Gastroesophageal sphincter (tissue), 3 donors: Measurements from ENCODE around the gene FOXO6.
A peak's percentile ranks its signal among the peaks of the same experiment; 100 is the strongest.

Source experiments
- CTCF ChIP-seq, 4 experiments: fragments of 200-600 bp in 2 of 4; fragments of 450-650 bp in 2 of 4; sonication (generic) in 1 of 4; IDR thresholded peaks; one replicate each; pipeline ENCODE4 v1.5.1; 2017 to 2019; ENCODE audit warnings: antibody characterized with exemption in 4 of 4, mild to moderate bottlenecking in 2 of 4, moderate library complexity in 2 of 4
- POLR2A ChIP-seq, 2 donors: fragments of 450-650 bp; IDR thresholded peaks; one replicate each; pipeline ENCODE4 v1.6.1; 2017; ENCODE audit warnings: antibody characterized with exemption in 2 of 2, mild to moderate bottlenecking in 2 of 2, moderate library complexity in 1 of 2
- POLR2AphosphoS5 ChIP-seq: sonication (generic); formaldehyde crosslinking; IDR thresholded peaks from one replicate; pipeline ENCODE4 v1.6.1; 2017; ENCODE audit warnings: antibody characterized with exemption

GRCh38 chr1:41382480-41383090 is 21.4 kb downstream of the FOXO6 start:
- peak in 2 of 4 experiments; percentile 41 to 43 for TF ChIP-seq CTCF (IDR thresholded peaks at IDR 0.05)
- TF ChIP-seq POLR2A (IDR thresholded peaks at IDR 0.05): peak in 1 of 2 donors; percentile 15
- TF ChIP-seq POLR2AphosphoS5: no peak
